B cell (primary cell): ENCODE results near the gene CD180. TPM values are rescaled to one million over a fixed set of nuclear protein-coding genes. Genes with fewer than 3 reads are reported as not detected.
"Not testable (repeated sequence)": the region's sequence is repeated elsewhere in the genome, so short reads cannot be mapped to it uniquely, and the experiment has no call there.

Experiments used
- ATAC-seq: fragments of 200-7000 bp; cut with Tn5 transposase; one replicate; pipeline ENCODE4 v1.10.0; 2021; ENCODE audit warnings: low read depth, mild to moderate bottlenecking, moderate number of reproducible peaks, moderate library complexity
- CTCF ChIA-PET: fragments of 350-600 bp; sonication (Branson Sonifier 250); formaldehyde crosslinking; loops from one replicate; lab custom pipeline; 2021; ENCODE audit warnings: antibody characterized with exemption, inconsistent platforms; lab: Charles Lee
- POLR2A ChIA-PET: fragments of 350-600 bp; sonication (Branson Sonifier 250); formaldehyde crosslinking; loops from one replicate; lab custom pipeline; 2021; ENCODE audit warnings: antibody characterized with exemption; lab: Charles Lee
- DNase-seq: peaks from one replicate; pipeline ENCODE4 v3.0.0; 2013
- H2AFZ ChIP-seq: 2 replicates; pipeline ENCODE4 v1.6.1; 2012; ENCODE audit warnings: mild to moderate bottlenecking, low read depth, low read length; ENCODE audit not compliant: insufficient read depth, poor library complexity, severe bottlenecking
- H3K27ac ChIP-seq, 2 donors: 1 replicate in 1 of 2; 2 replicates in 1 of 2; pipeline ENCODE4 v1.5.1; 2012 to 2013; ENCODE audit warnings: low read length in 2 of 2, mild to moderate bottlenecking in 2 of 2, moderate library complexity in 1 of 2
- H3K27me3 ChIP-seq, 4 experiments: fragments of 200-600 bp in 1 of 4; sonication (generic) in 1 of 4; replicated peaks in 1 of 4; 1 replicate in 2 of 4; 2 replicates in 2 of 4; pipeline versions ENCODE4 v1.6.1 to v1.7.0; 2013 to 2016; ENCODE audit warnings: low read length in 3 of 4, mild to moderate bottlenecking in 2 of 4, mixed read lengths in 1 of 4, moderate library complexity in 1 of 4; ENCODE audit not compliant: insufficient read depth in 4 of 4, control insufficient read depth in 3 of 4; ENCODE audit errors: control extremely low read depth in 1 of 4
- H3K36me3 ChIP-seq, 2 experiments: replicated peaks in 1 of 2; 1 replicate in 1 of 2; 2 replicates in 1 of 2; pipeline versions ENCODE4 v1.6.1 to v1.7.1; 2013; ENCODE audit warnings: low read length in 1 of 2; ENCODE audit not compliant: insufficient read depth in 2 of 2, control insufficient read depth in 1 of 2; ENCODE audit errors: control extremely low read depth in 1 of 2, extremely low read depth in 1 of 2
- H3K4me1 ChIP-seq, 2 donors: fragments of 200-600 bp in 1 of 2; sonication (generic) in 1 of 2; 1 replicate in 1 of 2; 2 replicates in 1 of 2; pipeline versions ENCODE4 v1.5.1 to v1.6.1; 2013 to 2017; ENCODE audit warnings: low read length in 2 of 2; ENCODE audit not compliant: control insufficient read depth in 2 of 2, insufficient read depth in 2 of 2
- H3K4me2 ChIP-seq: replicated peaks from 2 replicates; pipeline ENCODE3; 2012; ENCODE audit warnings: mild to moderate bottlenecking, low read depth, low read length; ENCODE audit not compliant: poor library complexity, severe bottlenecking
- H3K4me3 ChIP-seq, 5 experiments: fragments of 200-600 bp in 1 of 5; sonication (generic) in 1 of 5; 1 replicate in 3 of 5; 2 replicates in 2 of 5; pipeline versions ENCODE4 v1.5.1 to v1.7.0; 2011 to 2016; ENCODE audit warnings: low read length in 4 of 5, mild to moderate bottlenecking in 4 of 5, low read depth in 2 of 5, control low read depth in 1 of 5, moderate library complexity in 1 of 5; ENCODE audit not compliant: insufficient read depth in 1 of 5; ENCODE audit errors: control extremely low read depth in 1 of 5, extremely low read depth in 1 of 5
- H3K79me2 ChIP-seq: fragments of 200-600 bp; sonication (generic); one replicate; pipeline ENCODE4 v1.6.0; 2016; ENCODE audit warnings: low read length; ENCODE audit not compliant: control insufficient read depth, insufficient read depth
- H3K9ac ChIP-seq: fragments of 200-600 bp; sonication (generic); 2 replicates; pipeline ENCODE4 v1.6.1; 2017; ENCODE audit warnings: mild to moderate bottlenecking, low read length, moderate library complexity
- H3K9me3 ChIP-seq, 3 donors: one replicate each; pipeline versions ENCODE4 v1.6.1 to v1.7.1; 2013; ENCODE audit warnings: low read length in 2 of 3; ENCODE audit not compliant: control insufficient read depth in 2 of 3, insufficient read depth in 1 of 3; ENCODE audit errors: control extremely low read depth in 1 of 3
- H4K20me1 ChIP-seq: 2 replicates; pipeline ENCODE4 v1.6.0; 2012; ENCODE audit warnings: mild to moderate bottlenecking, low read length; ENCODE audit not compliant: insufficient read depth, control insufficient read depth, poor library complexity, severe bottlenecking
- H3K27ac Mint-ChIP-seq: one replicate; pipeline ENCODE4 v1.8.0; 2021; ENCODE audit warnings: mixed read lengths
- H3K27me3 Mint-ChIP-seq: one replicate; pipeline ENCODE4 v1.8.0; 2021; ENCODE audit warnings: mixed read lengths
- H3K4me1 Mint-ChIP-seq: one replicate; pipeline ENCODE4 v1.8.0; 2021; ENCODE audit warnings: mixed read lengths
- H3K4me3 Mint-ChIP-seq: one replicate; pipeline ENCODE4 v1.8.0; 2021; ENCODE audit warnings: mixed read lengths
- H3K9me3 Mint-ChIP-seq: one replicate; pipeline ENCODE4 v1.8.0; 2022; ENCODE audit warnings: mixed read lengths; ENCODE audit not compliant: insufficient read depth
- EZH2 ChIP-seq: IDR thresholded peaks from 2 replicates; pipeline ENCODE4 v1.6.1; 2012; ENCODE audit warnings: borderline replicate concordance, low read depth, mild to moderate bottlenecking, moderate library complexity, low read length; ENCODE audit not compliant: insufficient read depth, poor library complexity, severe bottlenecking
- WGBS: methylation state at CpG from one replicate; pipeline ENCODE4 v1.1.5; 2013; ENCODE audit warnings: missing lambda C conversion rate; ENCODE audit not compliant: insufficient coverage; 5-methylcytosine and 5-hydroxymethylcytosine counted together
- intact Hi-C: fragments of 100-400 bp; cut with micrococcal nuclease; formaldehyde crosslinking; loops from one replicate; pipeline ENCODE4 v1.10.0; 2022
- polyA plus RNA-seq: library from polyadenylated mRNA; depleted of rRNA; stranded (reverse); fragments of >200 nt; gene quantifications from 2 replicates; pipeline ENCODE4 v1.2.3, GENCODE V29; 2012
- total RNA-seq, 2 donors: library from RNA; stranded (reverse); fragments of 120-200 nt in 1 of 2; gene quantifications; 1 replicate in 1 of 2; 2 replicates in 1 of 2; pipeline versions ENCODE4 v1.2.3 to v1.2.4, GENCODE V29; 2013 to 2022
- TF ChIP-seq, protein P1 (sequence below): fragments of 200-600 bp; IDR thresholded peaks from one replicate; pipeline ENCODE4 v1.8.0; 2022; ENCODE audit warnings: antibody characterized with exemption, mild to moderate bottlenecking

The CD180 gene
- total and polyA plus RNA-seq, 2 donors (not counting 1 experiment from before 2014, with no cell fraction given): 16.1 to 16.4 TPM

DNA sequence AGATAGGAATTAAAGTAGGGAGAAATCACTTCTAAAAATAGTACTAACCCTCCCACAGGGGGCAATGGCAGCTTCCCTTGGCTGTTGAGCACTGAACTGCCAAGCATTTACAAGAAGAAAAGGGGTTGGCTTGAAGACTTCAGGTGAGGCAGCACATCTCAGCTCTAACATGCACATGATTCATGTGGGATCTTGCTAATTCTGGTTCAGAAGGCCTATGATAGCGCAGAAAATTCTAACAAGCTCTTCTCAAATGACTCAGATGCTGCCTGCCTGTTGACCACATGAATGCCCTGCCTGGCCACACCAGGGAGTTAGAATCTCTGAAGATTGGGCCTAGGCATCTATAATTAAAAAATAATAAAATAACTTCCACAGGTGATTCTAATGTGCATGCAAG, 22.6 kb downstream of the CD180 start:
- H3K27me3 ChIP-seq: no peaks in the 10 kb centered on the region
- peaks cover 23% of the 10 kb centered on the region for H3K79me2 ChIP-seq
- POLR2A ChIA-PET: interaction anchor here (0.5 kb wide), 1 partner anchor 123 kb away, joined by 3 read pairs; no protein-coding TSS in a partner anchor
- H2AFZ ChIP-seq: no peak overlapping the region
- TF ChIP-seq, protein P1, sequence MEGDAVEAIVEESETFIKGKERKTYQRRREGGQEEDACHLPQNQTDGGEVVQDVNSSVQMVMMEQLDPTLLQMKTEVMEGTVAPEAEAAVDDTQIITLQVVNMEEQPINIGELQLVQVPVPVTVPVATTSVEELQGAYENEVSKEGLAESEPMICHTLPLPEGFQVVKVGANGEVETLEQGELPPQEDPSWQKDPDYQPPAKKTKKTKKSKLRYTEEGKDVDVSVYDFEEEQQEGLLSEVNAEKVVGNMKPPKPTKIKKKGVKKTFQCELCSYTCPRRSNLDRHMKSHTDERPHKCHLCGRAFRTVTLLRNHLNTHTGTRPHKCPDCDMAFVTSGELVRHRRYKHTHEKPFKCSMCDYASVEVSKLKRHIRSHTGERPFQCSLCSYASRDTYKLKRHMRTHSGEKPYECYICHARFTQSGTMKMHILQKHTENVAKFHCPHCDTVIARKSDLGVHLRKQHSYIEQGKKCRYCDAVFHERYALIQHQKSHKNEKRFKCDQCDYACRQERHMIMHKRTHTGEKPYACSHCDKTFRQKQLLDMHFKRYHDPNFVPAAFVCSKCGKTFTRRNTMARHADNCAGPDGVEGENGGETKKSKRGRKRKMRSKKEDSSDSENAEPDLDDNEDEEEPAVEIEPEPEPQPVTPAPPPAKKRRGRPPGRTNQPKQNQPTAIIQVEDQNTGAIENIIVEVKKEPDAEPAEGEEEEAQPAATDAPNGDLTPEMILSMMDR: no peak
- TF ChIP-seq EZH2: no peak
- H3K4me2 ChIP-seq: no peak overlapping the region
- intact Hi-C loops: no loop called here
- WGBS: 100% methylated on average over 1 of the region's 1 CpG
- peaks cover 7 to 36% (median 23%) of the 10 kb centered on the region in 3 donors for H3K9me3 ChIP-seq
- no peak overlapping the region for H3K27ac Mint-ChIP-seq
- no peak overlapping the region for H3K4me3 ChIP-seq
- H3K9ac ChIP-seq: no peak overlapping the region
- CTCF ChIA-PET: interaction anchor here (0.9 to 1.0 kb wide), 2 partner anchors 33 to 1098 kb away, joined by 3 to 4 read pairs; no protein-coding TSS in a partner anchor
- ATAC-seq: no peak
- no peak overlapping the region for H3K4me3 Mint-ChIP-seq
- peaks cover 2 to 41% of the 10 kb centered on the region in 2 experiments for H3K36me3 ChIP-seq
- no peak for DNase-seq
- no peaks in the 10 kb centered on the region for H4K20me1 ChIP-seq
- H3K4me1 Mint-ChIP-seq: peaks cover 18% of the 10 kb centered on the region
- no peak overlapping the region for H3K27ac ChIP-seq
- peaks cover 8 to 14% of the 10 kb centered on the region in 2 donors for H3K4me1 ChIP-seq
- H3K9me3 Mint-ChIP-seq: peaks cover 8% of the 10 kb centered on the region
- H3K27me3 Mint-ChIP-seq: no peaks in the 10 kb centered on the region

DNA sequence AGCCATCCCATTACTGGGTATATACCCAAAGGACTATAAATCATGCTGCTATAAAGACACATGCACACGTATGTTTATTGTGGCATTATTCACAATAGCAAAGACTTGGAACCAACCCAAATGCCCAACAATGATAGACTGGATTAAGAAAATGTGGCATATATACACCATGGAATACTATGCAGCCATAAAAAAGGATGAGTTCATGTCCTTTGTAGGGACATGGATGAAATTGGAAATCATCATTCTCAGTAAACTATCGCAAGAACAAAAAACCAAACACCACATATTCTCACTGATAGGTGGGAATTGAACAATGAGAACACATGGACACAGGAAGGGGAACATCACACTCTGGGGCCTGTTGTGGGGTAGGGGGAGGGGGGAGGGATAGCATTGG, 23.2 kb downstream of the CD180 start:
- H3K9ac ChIP-seq, H3K4me3 ChIP-seq, H3K9me3 Mint-ChIP-seq, ATAC-seq, H3K27me3 ChIP-seq, H3K27me3 Mint-ChIP-seq, H3K4me2 ChIP-seq, DNase-seq, H2AFZ ChIP-seq, H3K27ac ChIP-seq, H4K20me1 ChIP-seq, H3K4me3 Mint-ChIP-seq, H3K4me1 ChIP-seq, H3K27ac Mint-ChIP-seq, intact Hi-C loops: not testable (repeated sequence)
- Histone ChIP-seq H3K36me3 (peaks cover 2 to 35% of the 10 kb centered on the region in 2 experiments), H3K79me2 (peaks cover 17% of the 10 kb centered on the region), H3K9me3 (peaks cover 5 to 32% (median 18%) of the 10 kb centered on the region in 3 donors)
- CTCF ChIA-PET: interaction anchor here (1.0 kb wide), 1 partner anchor 1099 kb away, joined by 3 read pairs; no protein-coding TSS in a partner anchor
- POLR2A ChIA-PET: interaction anchor here (0.5 kb wide), 1 partner anchor 123 kb away, joined by 3 read pairs; no protein-coding TSS in a partner anchor
- no CpG with 5 or more reads among the region's 2 CpGs for WGBS
- H3K4me1 Mint-ChIP-seq: peaks cover 16% of the 10 kb centered on the region
